HCT116 (cell line): Measurements from ENCODE around the gene IGIP. TPM values are rescaled to one million over a fixed set of nuclear protein-coding genes. Genes with fewer than 3 reads are reported as not detected.

Source experiments
- ATAC-seq: fragments of 200-7000 bp; cut with Tn5 transposase; 2 replicates; pipeline ENCODE4 v1.9.1; 2020; ENCODE audit warnings: mild to moderate bottlenecking, moderate library complexity
- BruUV-seq: library from RNA; stranded (reverse); fragments of 400-500 nt; replicated peaks from 2 replicates; lab custom pipeline; 2021; lab: Mats Ljungman, UMichigan
- CTCF ChIA-PET: fragments of 300-600 bp; sonication (Branson Sonifier 250); formaldehyde crosslinking; loops from one replicate; lab custom pipeline; 2021; ENCODE audit warnings: antibody characterized with exemption; lab: Charles Lee
- POLR2A ChIA-PET: fragments of 300-600, 350-600 bp; sonication (Branson Sonifier 250); formaldehyde crosslinking; loops from one replicate; lab custom pipeline; 2021; ENCODE audit warnings: antibody characterized with exemption; lab: Charles Lee
- RAD21 ChIA-PET, 2 experiments: fragments of 300-600 bp; sonication (Branson Sonifier 250); formaldehyde crosslinking; loops; one replicate each; lab custom pipeline; 2023; ENCODE audit warnings: low total read pairs in 2 of 2; ENCODE audit not compliant: uncharacterized antibody in 2 of 2, unreplicated experiment in 2 of 2, low non-redundant PET in 1 of 2; lab: Charles Lee
- DNase-seq: peaks from one replicate; pipeline ENCODE4 v3.0.0-alpha.2; 2010; ENCODE audit warnings: low read depth, low spot score
- H2AFZ ChIP-seq: fragments of 200-600 bp; shearing (Covaris generic), sonication (generic); 2 replicates; pipeline ENCODE4 v1.6.1; 2017; ENCODE audit warnings: low read depth, mixed run types, mixed read lengths, antibody characterized with exemption, low read length; ENCODE audit not compliant: poor library complexity, severe bottlenecking
- H3K27ac ChIP-seq: 2 replicates; pipeline ENCODE4 v1.5.1; 2012; ENCODE audit warnings: low read depth, low read length
- H3K27me3 ChIP-seq: fragments of 200-600 bp; sonication (generic); 2 replicates; pipeline ENCODE4 v1.6.1; 2016; ENCODE audit warnings: mixed run types, low read length, mixed read lengths; ENCODE audit not compliant: insufficient read depth
- H3K36me3 ChIP-seq, 2 experiments: fragments of 200-500 bp in 1 of 2; fragments of 200-600 bp in 1 of 2; sonication (Bioruptor generic) in 1 of 2; sonication (generic) in 1 of 2; 2 replicates each; pipeline versions ENCODE4 v1.5.1 to v1.6.1; 2014 to 2016; ENCODE audit warnings: low read length in 2 of 2, inconsistent platforms in 1 of 2, mixed read lengths in 1 of 2, mixed run types in 1 of 2; ENCODE audit not compliant: insufficient read depth in 2 of 2, control insufficient read depth in 1 of 2
- H3K4me1 ChIP-seq, 2 experiments: fragments of 200-600 bp in 1 of 2; sonication (generic) in 1 of 2; 2 replicates each; pipeline versions ENCODE4 v1.5.1 to v1.6.1; 2012 to 2017; ENCODE audit warnings: low read length in 2 of 2, inconsistent platforms in 1 of 2, mild to moderate bottlenecking in 1 of 2, mixed read lengths in 1 of 2, mixed run types in 1 of 2, moderate library complexity in 1 of 2; ENCODE audit not compliant: insufficient read depth in 2 of 2, control insufficient read depth in 1 of 2
- H3K4me2 ChIP-seq: fragments of 200-600 bp; sonication (generic); 2 replicates; pipeline ENCODE4 v1.6.1; 2017; ENCODE audit warnings: mixed run types, low read length, mixed read lengths
- H3K4me3 ChIP-seq, 2 experiments: fragments of 200-600 bp in 1 of 2; sonication (generic) in 1 of 2; replicated peaks in 1 of 2; 2 replicates each; pipeline ENCODE4 v1.5.1; 2011 to 2016; ENCODE audit warnings: low read length in 2 of 2, control low read depth in 1 of 2, low read depth in 1 of 2, mild to moderate bottlenecking in 1 of 2, mixed read lengths in 1 of 2, mixed run types in 1 of 2
- H3K79me2 ChIP-seq: fragments of 200-600 bp; sonication (generic); 2 replicates; pipeline ENCODE4 v1.6.1; 2017; ENCODE audit warnings: mild to moderate bottlenecking, mixed run types, low read length, moderate library complexity, mixed read lengths; ENCODE audit not compliant: insufficient read depth
- H3K9ac ChIP-seq: fragments of 200-600 bp; sonication (generic); 2 replicates; pipeline ENCODE4 v1.6.1; 2016; ENCODE audit warnings: low read length, mixed read lengths
- H3K9me2 ChIP-seq: fragments of 200-600 bp; sonication (generic), shearing (Covaris generic); 2 replicates; pipeline ENCODE4 v1.6.1; 2017; ENCODE audit warnings: mixed run types, mild to moderate bottlenecking, moderate library complexity; ENCODE audit not compliant: insufficient read depth
- H3K9me3 ChIP-seq, 2 experiments: fragments of 200-500 bp in 1 of 2; fragments of 200-600 bp in 1 of 2; sonication (Bioruptor generic) in 1 of 2; sonication (generic) in 1 of 2; 2 replicates each; pipeline ENCODE4 v1.6.1; 2014 to 2017; ENCODE audit warnings: low read length in 2 of 2, mixed read lengths in 2 of 2, inconsistent platforms in 1 of 2, low read depth in 1 of 2, mild to moderate bottlenecking in 1 of 2, mixed run types in 1 of 2, moderate library complexity in 1 of 2; ENCODE audit not compliant: control insufficient read depth in 1 of 2, insufficient read depth in 1 of 2
- H4K20me1 ChIP-seq: fragments of 200-600 bp; sonication (generic), shearing (Covaris generic); 2 replicates; pipeline ENCODE4 v1.6.1; 2017; ENCODE audit warnings: mixed run types, mild to moderate bottlenecking, moderate library complexity; ENCODE audit not compliant: insufficient read depth
- EZH2phosphoT487 ChIP-seq: fragments of 200-600 bp; IDR thresholded peaks from 2 replicates; pipeline ENCODE4 v1.6.1; 2018; ENCODE audit warnings: antibody characterized with exemption, borderline replicate concordance
- POLR2AphosphoS5 ChIP-seq: IDR thresholded peaks from 2 replicates; pipeline ENCODE4 v1.6.1; 2011; ENCODE audit warnings: mild to moderate bottlenecking, low read depth, low read length, moderate library complexity
- SIN3A ChIP-seq: IDR thresholded peaks from 2 replicates; pipeline ENCODE4 v1.6.1; 2012; ENCODE audit warnings: low read depth
- TCF7L2 ChIP-seq: IDR thresholded peaks from 2 replicates; pipeline ENCODE4 v1.7.0; 2011; ENCODE audit warnings: borderline replicate concordance, inconsistent platforms; ENCODE audit not compliant: insufficient read depth, insufficient read length; ENCODE audit errors: extremely low read depth
- intact Hi-C: fragments of 100-400 bp; cut with micrococcal nuclease; formaldehyde crosslinking; loops from 2 replicates; pipeline ENCODE4 v1.10.0; 2022
- total RNA-seq: library from RNA; stranded (reverse); gene quantifications from one replicate; pipeline ENCODE4 v1.2.1, GENCODE V29; 2021; ENCODE audit not compliant: unreplicated experiment

IGIP gene
- total RNA-seq, 1 experiment from 2014 or later = 5.2 TPM

GRCh38 chr5:140178482-140179116, 52.9 kb downstream of the IGIP start:
- no peak overlapping the region for H3K9ac ChIP-seq
- H3K36me3 ChIP-seq = no peaks in the 10 kb centered on the region
- no peak overlapping the region for H3K4me3 ChIP-seq
- ChIA-PET RAD21 (no interaction called here), CTCF (interaction anchor here (1.9 kb wide), 1 partner anchor 65 kb away, joined by 4 read pairs; no protein-coding TSS in a partner anchor), POLR2A (interaction anchor here (0.7 kb wide), 1 partner anchor 1671 kb away, joined by 3 read pairs; no protein-coding TSS in a partner anchor)
- no peaks in the 10 kb centered on the region for H4K20me1 ChIP-seq
- no peak for DNase-seq
- ATAC-seq = no peak
- no peaks in the 10 kb centered on the region for H3K27me3 ChIP-seq
- H3K9me2 ChIP-seq = no peaks in the 10 kb centered on the region
- H3K79me2 ChIP-seq = peaks cover 62% of the 10 kb centered on the region
- intact Hi-C loops = loop anchor here (5.0 kb wide), 1 partner anchor 1439 kb away; the partner anchor contains the start of gene DIAPH1
- no peak overlapping the region for H3K4me2 ChIP-seq
- H2AFZ ChIP-seq = no peak overlapping the region
- no TSS peak for BruUV-seq
- H3K27ac ChIP-seq = no peak overlapping the region
- TF ChIP-seq SIN3A (no peak), EZH2phosphoT487 (no peak), TCF7L2 (no peak), POLR2AphosphoS5 (no peak)
- peaks cover 32 to 60% of the 10 kb centered on the region in 2 experiments for H3K4me1 ChIP-seq
- no peaks in the 10 kb centered on the region for H3K9me3 ChIP-seq

Other genes with a start within 250 kb of the IGIP start
- gene NRG2, start 82.6 kb upstream of the IGIP start, total RNA-seq = 0.91 TPM
- gene PURA, start 11.8 kb upstream of the IGIP start, total RNA-seq = 15.2 TPM
- 56.0 TPM for gene CYSTM1, start 49.3 kb downstream of the IGIP start, total RNA-seq
- gene PFDN1, start 177.2 kb downstream of the IGIP start, total RNA-seq = 48.9 TPM
- gene HBEGF, start 220.7 kb downstream of the IGIP start, total RNA-seq = 12.3 TPM
- gene SLC4A9, start 234.3 kb downstream of the IGIP start, total RNA-seq = 0.49 TPM